NCI-H128 (cell line): ENCODE results near the gene TIGD4.
"Not testable (repeated sequence)": the region's sequence is repeated elsewhere in the genome, so short reads cannot be mapped to it uniquely, and the experiment has no call there.

Experiments
- DNase-seq: peaks from one replicate; lab custom pipeline; 2025; ENCODE audit not compliant: unreplicated experiment; lab: John Stamatoyannopoulos, UW

The TIGD4 gene

GRCh38 chr4:152784490-152785350, 5.2 kb upstream of the TIGD4 start:
- DNase-seq = no peak

GRCh38 chr4:152780267-152780778, 793 bp upstream of the TIGD4 start:
- no peak for DNase-seq

DNA sequence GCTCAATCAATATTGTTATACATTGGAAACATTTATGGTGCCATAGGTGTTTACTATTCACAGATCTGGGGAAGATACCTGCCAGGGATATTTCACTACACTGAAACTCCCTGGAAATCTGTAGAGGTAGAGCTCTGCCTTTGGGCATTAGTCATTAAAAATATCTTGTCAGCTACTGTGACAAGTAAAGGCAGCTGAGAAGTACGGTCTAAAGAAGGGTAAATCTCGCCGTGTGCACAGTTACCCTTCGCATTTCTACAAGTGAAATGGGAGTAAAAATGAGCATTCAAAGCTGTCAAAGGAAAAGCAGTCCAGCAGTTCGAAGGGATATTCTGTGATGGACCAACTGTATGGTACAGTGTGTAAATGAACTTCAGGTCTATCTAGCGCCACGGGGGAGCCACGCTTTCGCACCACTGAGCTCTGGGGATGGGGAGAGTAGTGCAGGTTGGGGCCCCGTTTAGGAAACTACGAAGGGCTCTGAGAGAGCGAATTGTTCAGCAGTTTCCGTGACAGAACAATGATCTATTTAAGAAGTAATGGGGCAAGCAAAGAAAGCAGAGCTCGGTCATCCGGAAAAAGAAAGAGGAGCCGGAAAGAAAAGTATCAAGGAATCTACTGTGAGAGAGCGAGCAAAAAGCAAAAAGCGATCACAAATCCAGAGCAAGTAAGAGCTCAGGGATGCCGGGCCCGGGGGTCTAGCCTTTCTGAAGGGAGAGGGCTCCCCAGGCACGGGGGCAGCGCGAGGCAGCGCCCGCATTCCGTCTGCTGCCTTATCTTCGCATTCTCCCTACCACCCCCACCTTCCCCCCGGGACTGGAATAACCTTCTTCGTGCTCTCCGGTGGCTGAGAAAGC, 646 bp downstream of the TIGD4 start:
- DNase-seq = peak; percentile 10

- no peak for DNase-seq
Observed at GRCh38 chr4:152777488-152777887, 2.0 kb downstream of the TIGD4 start.

GRCh38 chr4:152776352-152776751, 3.2 kb downstream of the TIGD4 start:
- DNase-seq = no peak

GRCh38 chr4:152773953-152774352, 5.6 kb downstream of the TIGD4 start:
- no peak for DNase-seq

DNA sequence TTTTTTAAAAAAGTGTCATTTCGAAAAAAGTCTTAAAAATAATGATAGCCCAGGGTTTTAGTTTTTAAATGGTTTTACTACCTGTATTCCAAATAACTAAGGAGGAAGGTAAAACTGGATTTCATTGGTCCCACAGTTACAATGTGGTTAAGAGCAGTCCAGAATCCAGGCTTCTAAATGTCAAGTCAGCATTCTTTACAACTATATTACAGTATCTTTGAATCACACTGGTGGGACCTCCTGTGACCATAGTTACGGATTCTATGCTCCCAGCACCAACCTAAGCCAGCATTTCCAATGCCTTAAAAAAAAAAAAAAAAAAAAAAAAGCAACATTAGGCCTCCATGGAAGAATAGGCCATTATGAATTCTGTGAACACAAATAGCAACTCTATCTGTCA, 6.2 kb downstream of the TIGD4 start:
- no peak for DNase-seq

GRCh38 chr4:152771741-152772533, 7.6 kb downstream of the TIGD4 start:
- DNase-seq = no peak

- not testable (repeated sequence) for DNase-seq
Observed at GRCh38 chr4:152765069-152765737, 14.3 kb downstream of the TIGD4 start.

GRCh38 chr4:152763796-152764195, 15.7 kb downstream of the TIGD4 start:
- DNase-seq = no peak

- no peak for DNase-seq
Observed at GRCh38 chr4:152748619-152749018, 30.9 kb downstream of the TIGD4 start.

GRCh38 chr4:152747444-152747843, 32.1 kb downstream of the TIGD4 start:
- DNase-seq = no peak

- no peak for DNase-seq
Observed at GRCh38 chr4:152738827-152739226, 40.7 kb downstream of the TIGD4 start.

DNA sequence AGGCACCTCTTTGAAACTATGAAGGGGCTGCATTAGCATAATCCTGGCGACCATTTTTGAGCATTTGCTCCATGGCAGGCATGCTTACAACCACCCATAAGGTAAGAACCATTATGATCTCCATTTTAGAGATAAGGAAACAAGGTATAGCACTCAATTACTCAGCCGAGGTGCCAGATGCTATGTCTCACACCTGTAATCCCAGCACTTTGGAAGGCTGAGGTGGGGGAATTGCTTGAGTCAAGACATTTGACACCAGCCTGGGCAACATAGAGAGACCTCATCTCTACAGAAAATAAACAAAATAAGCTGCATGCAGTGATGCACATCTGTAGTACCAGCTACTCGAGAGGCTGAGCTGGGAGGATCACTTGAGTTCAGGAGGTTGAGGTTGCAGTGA, 43.6 kb downstream of the TIGD4 start:
- no peak for DNase-seq

GRCh38 chr4:152735396-152735859, 44.1 kb downstream of the TIGD4 start:
- DNase-seq = no peak

GRCh38 chr4:152734699-152735050, 44.9 kb downstream of the TIGD4 start:
- DNase-seq = no peak

- DNase-seq = no peak
Observed at GRCh38 chr4:152734015-152734698, 45.4 kb downstream of the TIGD4 start.

DNA sequence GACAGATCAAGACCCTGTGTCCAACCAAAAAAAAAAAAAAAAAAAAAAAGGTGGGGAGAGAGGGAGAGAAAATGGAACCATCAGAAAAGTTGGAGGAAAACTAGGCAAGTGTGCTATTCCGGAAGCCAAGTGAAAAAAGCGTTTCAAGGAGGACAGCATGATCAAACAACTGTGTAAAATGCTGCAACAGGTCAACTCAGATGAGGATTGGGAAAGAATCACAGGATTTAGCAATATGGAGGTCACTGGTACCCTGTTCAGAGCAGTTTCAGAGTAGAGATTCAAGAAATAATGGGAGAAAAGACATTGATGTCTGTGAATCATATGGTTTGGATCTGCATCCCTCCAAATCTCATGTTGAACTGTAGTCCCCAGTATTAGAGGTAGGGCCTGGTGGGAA, 47.5 kb downstream of the TIGD4 start:
- no peak for DNase-seq

DNA sequence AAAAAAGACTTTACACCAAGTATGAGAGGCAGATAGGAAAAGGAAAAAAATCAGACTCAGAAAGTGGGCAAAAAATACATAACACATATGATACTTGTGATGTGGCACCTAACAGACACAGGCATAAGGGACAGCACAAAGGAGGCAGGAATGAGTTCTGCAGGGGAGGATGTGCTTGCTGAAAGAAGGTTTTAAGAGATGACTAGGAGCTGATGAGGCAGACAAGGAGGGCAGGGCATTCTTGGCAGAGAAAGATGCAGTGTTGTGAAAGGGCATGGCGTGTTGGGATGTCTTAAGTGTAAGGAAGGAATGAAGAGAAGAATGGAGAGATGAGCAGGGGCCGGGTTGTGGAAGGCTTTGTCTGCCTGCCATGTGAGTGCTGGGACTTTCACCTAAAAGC, 50.1 kb downstream of the TIGD4 start:
- no peak for DNase-seq

DNA sequence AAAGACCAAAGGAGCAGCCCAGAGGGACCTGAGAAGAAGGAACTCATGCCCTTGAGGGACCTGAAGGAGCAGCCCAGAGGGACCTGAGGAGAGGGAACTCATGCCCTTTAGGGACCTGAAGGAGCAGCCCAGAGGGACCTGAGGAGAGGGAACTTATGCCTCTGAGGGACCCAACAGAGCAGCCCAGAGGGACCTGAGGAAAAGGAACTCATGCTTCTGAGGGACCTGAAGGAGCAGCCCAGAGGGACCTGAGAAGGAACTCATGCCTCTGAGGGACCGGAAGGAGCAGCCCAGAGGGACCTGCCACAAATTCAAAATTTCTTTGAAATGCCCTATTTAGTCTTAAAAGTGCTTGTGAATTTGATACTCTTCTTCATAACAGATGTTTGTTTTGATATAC, 51.2 kb downstream of the TIGD4 start:
- DNase-seq = no peak
